Nephron (organoid): ENCODE data around the gene ARHGEF39.

Experiments
- H3K27ac Mint-ChIP-seq, 3 experiments: 2 replicates each; pipeline ENCODE4 v1.8.0; 2020; ENCODE audit warnings: mixed read lengths in 3 of 3, mild to moderate bottlenecking in 2 of 3, moderate library complexity in 1 of 3
- H3K27me3 Mint-ChIP-seq: 2 replicates; pipeline ENCODE4 v1.8.0; 2021; ENCODE audit warnings: low read depth, mild to moderate bottlenecking, moderate library complexity, mixed read lengths
- H3K36me3 Mint-ChIP-seq: 2 replicates; pipeline ENCODE4 v1.8.0; 2020; ENCODE audit warnings: low read depth, mixed read lengths
- H3K4me1 Mint-ChIP-seq: 2 replicates; pipeline ENCODE4 v1.8.0; 2020; ENCODE audit warnings: mixed read lengths
- H3K4me3 Mint-ChIP-seq, 3 experiments: 2 replicates each; pipeline ENCODE4 v1.8.0; 2020; ENCODE audit warnings: mild to moderate bottlenecking in 3 of 3, mixed read lengths in 3 of 3, moderate library complexity in 2 of 3
- H3K9me3 Mint-ChIP-seq: 2 replicates; pipeline ENCODE4 v1.8.0; 2020; ENCODE audit warnings: mixed read lengths
- TF ChIP-seq, protein P1 (sequence below), 3 experiments: fragments of 200-600 bp; sonication (generic); IDR thresholded peaks; one replicate each; pipeline ENCODE4 v1.5.0; 2021; ENCODE audit warnings: antibody characterized with exemption in 3 of 3; ENCODE audit not compliant: unreplicated experiment in 3 of 3

Gene ARHGEF39

DNA sequence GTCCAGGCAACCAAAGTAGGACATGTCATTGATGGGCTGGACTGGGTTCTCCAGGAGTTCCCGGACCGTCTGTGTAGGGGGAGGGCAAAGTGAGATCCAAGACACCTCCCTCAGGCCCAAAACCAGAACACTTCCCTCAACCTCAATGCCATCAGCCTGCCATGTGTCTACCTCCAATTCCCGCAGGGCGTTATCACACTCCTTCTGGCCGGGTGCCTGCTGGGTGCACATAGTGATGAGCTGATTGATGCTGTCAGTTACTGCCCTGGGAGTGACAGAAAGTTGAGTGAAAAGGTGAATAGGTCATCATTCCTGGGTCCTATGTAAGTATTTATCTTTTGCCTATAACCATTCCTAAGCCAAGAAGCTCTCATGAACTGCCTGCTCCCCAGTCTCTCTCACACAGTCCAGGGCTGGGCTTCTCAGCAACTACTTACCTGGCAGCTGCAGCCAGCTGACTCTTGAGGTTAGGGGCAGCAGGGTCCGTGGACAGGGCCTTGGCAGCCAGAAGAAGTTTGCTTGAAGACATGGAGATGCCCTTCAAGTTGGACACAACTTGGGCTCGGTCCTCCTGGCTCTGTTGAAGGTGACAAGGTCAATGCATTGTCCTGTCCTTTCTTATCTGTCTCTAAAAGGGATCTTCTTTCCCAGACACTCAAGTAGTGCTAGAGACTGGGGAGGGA lies 46.0 kb upstream of the ARHGEF39 start:
- peaks cover 87% of the 10 kb centered on the region for H3K36me3 Mint-ChIP-seq
- TF ChIP-seq, protein P1, sequence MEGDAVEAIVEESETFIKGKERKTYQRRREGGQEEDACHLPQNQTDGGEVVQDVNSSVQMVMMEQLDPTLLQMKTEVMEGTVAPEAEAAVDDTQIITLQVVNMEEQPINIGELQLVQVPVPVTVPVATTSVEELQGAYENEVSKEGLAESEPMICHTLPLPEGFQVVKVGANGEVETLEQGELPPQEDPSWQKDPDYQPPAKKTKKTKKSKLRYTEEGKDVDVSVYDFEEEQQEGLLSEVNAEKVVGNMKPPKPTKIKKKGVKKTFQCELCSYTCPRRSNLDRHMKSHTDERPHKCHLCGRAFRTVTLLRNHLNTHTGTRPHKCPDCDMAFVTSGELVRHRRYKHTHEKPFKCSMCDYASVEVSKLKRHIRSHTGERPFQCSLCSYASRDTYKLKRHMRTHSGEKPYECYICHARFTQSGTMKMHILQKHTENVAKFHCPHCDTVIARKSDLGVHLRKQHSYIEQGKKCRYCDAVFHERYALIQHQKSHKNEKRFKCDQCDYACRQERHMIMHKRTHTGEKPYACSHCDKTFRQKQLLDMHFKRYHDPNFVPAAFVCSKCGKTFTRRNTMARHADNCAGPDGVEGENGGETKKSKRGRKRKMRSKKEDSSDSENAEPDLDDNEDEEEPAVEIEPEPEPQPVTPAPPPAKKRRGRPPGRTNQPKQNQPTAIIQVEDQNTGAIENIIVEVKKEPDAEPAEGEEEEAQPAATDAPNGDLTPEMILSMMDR (IDR thresholded peaks at IDR 0.05; ENCODE audit: unreplicated experiment in 3 of 3): no peak

DNA sequence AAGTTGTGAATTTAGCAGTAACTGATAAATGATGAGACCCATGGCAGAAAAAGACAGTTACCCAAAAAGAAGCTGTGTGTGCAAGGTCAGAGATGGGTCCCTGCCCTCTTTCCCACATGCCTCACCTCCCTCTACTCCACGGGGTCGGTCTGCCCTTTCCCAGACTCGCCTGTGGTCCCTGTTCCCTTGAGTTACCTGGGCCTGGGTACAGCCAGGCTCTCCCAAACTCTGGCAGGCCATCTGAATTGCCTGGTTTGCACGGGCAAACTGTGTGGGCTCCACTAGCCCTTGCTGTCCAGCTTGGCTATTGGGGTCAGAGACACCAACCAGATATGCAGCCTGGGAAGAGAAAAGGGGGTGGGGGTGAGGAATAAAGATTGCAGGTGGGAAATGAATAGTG lies 43.2 kb upstream of the ARHGEF39 start:
- Mint-ChIP-seq H3K9me3 (no peaks in the 10 kb centered on the region), H3K27ac (no peak overlapping the region), H3K4me1 (no peaks in the 10 kb centered on the region), H3K36me3 (peaks cover 82% of the 10 kb centered on the region), H3K4me3 (no peak overlapping the region), H3K27me3 (no peaks in the 10 kb centered on the region)
- TF ChIP-seq, protein P1 (IDR thresholded peaks at IDR 0.05; ENCODE audit: unreplicated experiment in 3 of 3): no peak

More for the DNA sequence above, 46.0 kb upstream of the ARHGEF39 start:
- H3K9me3 Mint-ChIP-seq: no peaks in the 10 kb centered on the region
- no peak overlapping the region for H3K27ac Mint-ChIP-seq
- no peaks in the 10 kb centered on the region for H3K27me3 Mint-ChIP-seq
- H3K4me1 Mint-ChIP-seq: no peaks in the 10 kb centered on the region
- no peak overlapping the region for H3K4me3 Mint-ChIP-seq

DNA sequence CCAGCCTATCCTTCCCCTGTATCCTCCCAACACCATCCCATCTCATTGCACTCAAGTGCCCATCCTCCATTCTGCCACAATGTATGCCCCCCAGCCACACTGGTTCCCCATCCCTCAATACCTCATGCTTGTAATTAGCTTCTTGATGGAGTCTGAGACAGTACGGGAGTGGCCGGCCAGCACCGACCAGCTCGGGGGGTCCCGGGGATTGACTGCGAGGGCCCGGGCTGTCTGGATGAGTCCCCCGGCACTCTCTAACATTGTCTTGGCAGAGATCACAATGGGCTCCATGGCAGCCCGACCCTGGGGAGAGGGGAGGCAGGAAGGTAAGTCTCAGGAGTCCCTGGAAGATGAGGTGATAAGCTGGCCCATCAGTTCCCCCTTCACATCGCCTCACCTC lies 42.0 kb upstream of the ARHGEF39 start:
- no peak overlapping the region for H3K27ac Mint-ChIP-seq
- no peaks in the 10 kb centered on the region for H3K9me3 Mint-ChIP-seq
- H3K36me3 Mint-ChIP-seq: peaks cover 80% of the 10 kb centered on the region
- no peaks in the 10 kb centered on the region for H3K4me1 Mint-ChIP-seq
- no peaks in the 10 kb centered on the region for H3K27me3 Mint-ChIP-seq
- no peak overlapping the region for H3K4me3 Mint-ChIP-seq
- TF ChIP-seq, protein P1 (IDR thresholded peaks at IDR 0.05; ENCODE audit: unreplicated experiment in 3 of 3): no peak

DNA sequence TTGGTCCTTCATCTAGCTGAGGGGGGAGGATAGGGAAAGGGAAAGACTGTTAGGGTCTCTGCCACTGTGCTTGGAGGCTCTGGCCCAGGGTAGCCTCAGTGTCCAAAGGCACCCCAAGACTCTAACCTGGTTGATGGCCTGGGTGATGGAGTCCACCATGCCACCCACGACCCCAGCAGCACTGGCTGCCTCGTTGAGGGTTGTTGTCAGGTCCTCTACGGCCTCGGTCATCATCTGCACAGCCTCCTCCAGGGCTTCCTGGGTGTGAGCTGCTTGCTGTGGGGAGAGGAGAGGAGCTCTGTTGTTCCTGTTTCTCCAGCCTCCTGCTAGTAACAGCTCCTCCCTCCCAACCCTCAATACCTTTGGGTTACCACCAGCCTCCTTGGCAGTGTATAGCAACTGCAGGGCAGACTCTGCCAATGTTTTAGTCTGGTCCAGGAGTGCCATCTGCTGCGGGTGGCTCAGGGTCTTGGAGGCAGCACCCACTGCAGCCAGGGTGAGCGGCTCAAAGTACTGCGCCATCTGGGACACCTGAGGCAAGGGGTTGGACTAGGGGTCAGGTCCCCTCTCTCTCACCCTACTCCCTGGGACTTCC lies 40.9 kb upstream of the ARHGEF39 start:
- TF ChIP-seq, protein P1 (IDR thresholded peaks at IDR 0.05; ENCODE audit: unreplicated experiment in 3 of 3): no peak
- no peaks in the 10 kb centered on the region for H3K4me1 Mint-ChIP-seq
- H3K4me3 Mint-ChIP-seq: no peak overlapping the region
- H3K36me3 Mint-ChIP-seq: peaks cover 71% of the 10 kb centered on the region
- no peak overlapping the region for H3K27ac Mint-ChIP-seq
- H3K27me3 Mint-ChIP-seq: no peaks in the 10 kb centered on the region
- no peaks in the 10 kb centered on the region for H3K9me3 Mint-ChIP-seq

DNA sequence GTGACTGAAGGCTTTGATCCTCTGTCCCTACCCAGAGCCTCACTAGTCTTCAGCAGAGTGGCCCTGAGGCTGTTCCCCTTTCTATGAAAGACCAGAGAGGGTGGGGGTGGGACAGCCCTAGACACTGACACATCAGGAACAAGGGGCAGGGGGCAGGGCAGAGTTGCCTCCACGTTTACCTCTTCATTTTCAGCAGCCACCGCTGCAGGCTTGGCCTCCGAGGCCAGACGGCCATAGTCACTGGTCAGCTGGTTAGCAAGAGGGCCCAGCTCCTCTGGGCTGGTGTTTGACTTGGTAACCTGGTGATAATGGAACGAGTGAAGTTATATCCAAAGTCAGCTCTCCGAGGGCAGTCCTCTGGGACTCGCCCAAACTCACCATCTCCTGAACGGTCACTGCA lies 40.4 kb upstream of the ARHGEF39 start:
- no peak overlapping the region for H3K27ac Mint-ChIP-seq
- TF ChIP-seq, protein P1 (IDR thresholded peaks at IDR 0.05; ENCODE audit: unreplicated experiment in 3 of 3): no peak
- H3K4me3 Mint-ChIP-seq: no peak overlapping the region
- no peaks in the 10 kb centered on the region for H3K9me3 Mint-ChIP-seq
- no peaks in the 10 kb centered on the region for H3K4me1 Mint-ChIP-seq
- peaks cover 65% of the 10 kb centered on the region for H3K36me3 Mint-ChIP-seq
- no peaks in the 10 kb centered on the region for H3K27me3 Mint-ChIP-seq
